CD14-positive monocyte (primary cell): Measurements from ENCODE around the gene LMTK3. TPM values are rescaled to one million over a fixed set of nuclear protein-coding genes. Genes with fewer than 3 reads are reported as not detected.

Experiments
- DNase-seq, 3 donors: peaks; one replicate each; pipeline ENCODE4 v3.0.0-alpha.2; 2011 to 2022
- H2AFZ ChIP-seq: 2 replicates; pipeline ENCODE4 v1.6.0; 2012; ENCODE audit warnings: mild to moderate bottlenecking, low read depth, low read length, inconsistent platforms; ENCODE audit not compliant: insufficient read depth, poor library complexity, severe bottlenecking
- H3K27ac ChIP-seq, 2 donors: 1 replicate in 1 of 2; 2 replicates in 1 of 2; pipeline ENCODE4 v1.5.1; 2012 to 2013; ENCODE audit warnings: low read length in 2 of 2, control low read depth in 1 of 2, inconsistent platforms in 1 of 2, low read depth in 1 of 2, mild to moderate bottlenecking in 1 of 2
- H3K27me3 ChIP-seq, 2 donors: one replicate each; pipeline versions ENCODE4 v1.6.0 to v1.6.1; 2011 to 2013; ENCODE audit warnings: low read length in 2 of 2; ENCODE audit not compliant: control insufficient read depth in 2 of 2, insufficient read depth in 2 of 2
- H3K36me3 ChIP-seq, 2 donors: replicated peaks in 1 of 2; 1 replicate in 1 of 2; 2 replicates in 1 of 2; pipeline versions ENCODE4 v1.5.1 to v1.6.1; 2012 to 2013; ENCODE audit warnings: low read length in 2 of 2, control low read depth in 1 of 2, inconsistent platforms in 1 of 2, mild to moderate bottlenecking in 1 of 2; ENCODE audit not compliant: insufficient read depth in 2 of 2, control insufficient read depth in 1 of 2
- H3K4me1 ChIP-seq, 2 donors: 1 replicate in 1 of 2; 2 replicates in 1 of 2; pipeline versions ENCODE4 v1.5.1 to v1.6.1; 2012 to 2013; ENCODE audit warnings: low read length in 2 of 2, control low read depth in 1 of 2, inconsistent platforms in 1 of 2, mild to moderate bottlenecking in 1 of 2, moderate library complexity in 1 of 2; ENCODE audit not compliant: insufficient read depth in 2 of 2, control insufficient read depth in 1 of 2
- H3K4me2 ChIP-seq: replicated peaks from 2 replicates; pipeline ENCODE3; 2012; ENCODE audit warnings: low read length, moderate library complexity, mild to moderate bottlenecking; ENCODE audit not compliant: poor library complexity, severe bottlenecking; ENCODE audit errors: extremely low read depth
- H3K4me3 ChIP-seq, 3 experiments: fragments of 200-600 bp in 1 of 3; sonication (generic) in 1 of 3; replicated peaks in 1 of 3; 1 replicate in 2 of 3; 2 replicates in 1 of 3; pipeline ENCODE4 v1.5.1; 2011 to 2013; ENCODE audit warnings: low read length in 3 of 3, mild to moderate bottlenecking in 3 of 3, control low read depth in 2 of 3, low read depth in 2 of 3, inconsistent platforms in 1 of 3, moderate library complexity in 1 of 3
- H3K79me2 ChIP-seq: 2 replicates; pipeline ENCODE4 v1.6.0; 2012; ENCODE audit warnings: mild to moderate bottlenecking, control low read depth, inconsistent platforms, low read length, moderate library complexity; ENCODE audit not compliant: insufficient read depth
- H3K9ac ChIP-seq: 2 replicates; pipeline ENCODE4 v1.6.0; 2017; ENCODE audit warnings: low read length, mild to moderate bottlenecking; ENCODE audit not compliant: insufficient read depth, poor library complexity, severe bottlenecking
- H3K9me3 ChIP-seq, 2 donors: replicated peaks in 1 of 2; 1 replicate in 1 of 2; 2 replicates in 1 of 2; pipeline versions ENCODE4 v1.5.1 to v1.6.1; 2012 to 2013; ENCODE audit warnings: low read length in 2 of 2, control low read depth in 1 of 2; ENCODE audit not compliant: control insufficient read depth in 1 of 2, insufficient read depth in 1 of 2
- H4K20me1 ChIP-seq: 2 replicates; pipeline ENCODE4 v1.6.0; 2012; ENCODE audit warnings: mild to moderate bottlenecking, low read length, control low read depth, moderate library complexity; ENCODE audit not compliant: insufficient read depth
- H3K27ac Mint-ChIP-seq, 7 donors: one replicate each; pipeline ENCODE4 v1.8.0; 2020; ENCODE audit warnings: mild to moderate bottlenecking in 7 of 7, mixed read lengths in 7 of 7, moderate library complexity in 6 of 7, inconsistent platforms in 2 of 7
- H3K27me3 Mint-ChIP-seq, 3 donors: one replicate each; pipeline ENCODE4 v1.8.0; 2021 to 2022; ENCODE audit warnings: low read depth in 3 of 3, mild to moderate bottlenecking in 3 of 3, mixed read lengths in 3 of 3, moderate library complexity in 3 of 3, inconsistent platforms in 1 of 3
- H3K36me3 Mint-ChIP-seq, 2 donors: one replicate each; pipeline ENCODE4 v1.8.0; 2020; ENCODE audit warnings: mixed read lengths in 2 of 2, inconsistent platforms in 1 of 2, mild to moderate bottlenecking in 1 of 2
- H3K4me1 Mint-ChIP-seq: one replicate; pipeline ENCODE4 v1.8.0; 2020; ENCODE audit warnings: mild to moderate bottlenecking, mixed read lengths
- H3K4me3 Mint-ChIP-seq, 2 donors: one replicate each; pipeline ENCODE4 v1.8.0; 2020; ENCODE audit warnings: mild to moderate bottlenecking in 2 of 2, mixed read lengths in 2 of 2, moderate library complexity in 1 of 2
- H3K9me3 Mint-ChIP-seq, 7 donors: one replicate each; pipeline ENCODE4 v1.8.0; 2020 to 2022; ENCODE audit warnings: mixed read lengths in 7 of 7, mild to moderate bottlenecking in 6 of 7, moderate library complexity in 6 of 7, inconsistent platforms in 2 of 7
- CTCF ChIP-seq: fragments of 200-600 bp; IDR thresholded peaks from one replicate; pipeline ENCODE4 v1.8.0; 2022; ENCODE audit warnings: antibody characterized with exemption, mild to moderate bottlenecking
- WGBS: methylation state at CpG from one replicate; pipeline ENCODE4 v1.1.5; 2013; ENCODE audit warnings: missing lambda C conversion rate; ENCODE audit not compliant: insufficient coverage; 5-methylcytosine and 5-hydroxymethylcytosine counted together
- intact Hi-C, 2 donors: fragments of 100-400 bp; cut with micrococcal nuclease; formaldehyde crosslinking; loops; one replicate each; pipeline versions ENCODE4 v1.15.0 to v1.15.1; 2023
- polyA plus RNA-seq, 3 donors: library from polyadenylated mRNA; depleted of rRNA in 1 of 3; unstranded in 2 of 3; stranded (reverse) in 1 of 3; fragments of 300-500 nt in 2 of 3; fragments of >200 nt in 1 of 3; fragmentation: Illumina TruSeq in 2 of 3; gene quantifications; 1 replicate in 2 of 3; 2 replicates in 1 of 3; pipeline ENCODE4 v1.2.3, GENCODE V29; 2012 to 2021

Gene LMTK3
- polyA plus RNA-seq, 3 donors: 0.08 TPM; not detected in 2

DNA sequence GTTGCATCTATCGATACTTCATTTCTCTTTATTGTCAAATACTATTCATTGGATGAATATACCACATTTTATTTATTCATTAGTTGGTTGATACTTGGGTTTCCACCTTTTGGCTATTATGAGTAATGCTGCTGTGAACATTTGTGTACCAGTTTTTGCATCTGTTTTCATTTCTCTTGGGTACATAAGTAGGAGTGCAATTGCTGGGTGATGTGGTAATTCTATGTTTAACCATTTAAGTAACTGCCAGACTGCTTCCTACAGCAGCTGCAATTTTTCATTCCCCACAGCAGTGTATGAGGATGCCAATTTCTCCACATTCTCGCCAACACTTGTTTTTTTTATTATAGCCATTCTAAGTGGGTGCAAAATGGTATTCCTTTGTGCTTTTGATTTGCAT lies 53.6 kb downstream of the LMTK3 start:
- no CpG with 5 or more reads among the region's 2 CpGs for WGBS
- H3K9me3 Mint-ChIP-seq: peaks cover 0 to 4% (median 0%) of the 10 kb centered on the region in 7 donors
- H3K4me1 Mint-ChIP-seq: peaks cover 3% of the 10 kb centered on the region

GRCh38 chr19:48456864-48457263 lies 54.8 kb downstream of the LMTK3 start:
- Mint-ChIP-seq H3K4me1 (peaks cover 3% of the 10 kb centered on the region), H3K36me3 (peaks cover 32 to 53% of the 10 kb centered on the region in 2 donors), H3K27ac (peak overlapping the region in 2 of 7 donors; percentile 30 to 45), H3K27me3 (peaks cover 0 to 1% (median 0%) of the 10 kb centered on the region in 3 donors), H3K9me3 (no peaks in the 10 kb centered on the region), H3K4me3 (no peak overlapping the region)
- H3K79me2 ChIP-seq: no peaks in the 10 kb centered on the region
- H3K36me3 ChIP-seq: peaks cover 35 to 56% of the 10 kb centered on the region in 2 donors
- H2AFZ ChIP-seq: no peak overlapping the region
- no peaks in the 10 kb centered on the region for H3K27me3 ChIP-seq
- intact Hi-C loops: no loop called here
- H3K9me3 ChIP-seq: no peaks in the 10 kb centered on the region
- H3K27ac ChIP-seq: no peak overlapping the region
- H3K4me2 ChIP-seq: no peak overlapping the region
- H4K20me1 ChIP-seq: peaks cover 4% of the 10 kb centered on the region
- no peaks in the 10 kb centered on the region for H3K4me1 ChIP-seq
- no peak overlapping the region for H3K4me3 ChIP-seq
- no peak for DNase-seq
- H3K9ac ChIP-seq: no peak overlapping the region
- WGBS: 100% methylated on average over 2 of the region's 4 CpGs
- no peak for TF ChIP-seq CTCF

More for the DNA sequence above, 53.6 kb downstream of the LMTK3 start:
- H3K4me3 ChIP-seq: no peak overlapping the region
- peaks cover 4% of the 10 kb centered on the region for H4K20me1 ChIP-seq
- no peak overlapping the region for H2AFZ ChIP-seq
- no peak overlapping the region for H3K9ac ChIP-seq
- no peaks in the 10 kb centered on the region for H3K9me3 ChIP-seq
- H3K27me3 ChIP-seq: no peaks in the 10 kb centered on the region
- H3K36me3 ChIP-seq: peaks cover 26 to 46% of the 10 kb centered on the region in 2 donors
- peaks cover 0 to under 1% (median 0%) of the 10 kb centered on the region in 3 donors for H3K27me3 Mint-ChIP-seq
- intact Hi-C loops: no loop called here
- H3K4me2 ChIP-seq: no peak overlapping the region
- no peaks in the 10 kb centered on the region for H3K79me2 ChIP-seq
- no peak overlapping the region for H3K4me3 Mint-ChIP-seq
- H3K4me1 ChIP-seq: no peaks in the 10 kb centered on the region
- no peak overlapping the region for H3K27ac ChIP-seq
- DNase-seq: no peak
- no peak overlapping the region for H3K27ac Mint-ChIP-seq
- H3K36me3 Mint-ChIP-seq: peaks cover 25 to 49% of the 10 kb centered on the region in 2 donors
- no peak for TF ChIP-seq CTCF
